ENCODE data around the gene MGRN1. TPM values are rescaled to one million over a fixed set of nuclear protein-coding genes. Genes with fewer than 3 reads are reported as not detected.

Gene MGRN1
- total and polyA plus RNA-seq, 2 of the 13 experiments (the other 11 are each of a cell fraction or from before 2014, with no cell fraction given) = 11.9 to 12.6 TPM

DNA sequence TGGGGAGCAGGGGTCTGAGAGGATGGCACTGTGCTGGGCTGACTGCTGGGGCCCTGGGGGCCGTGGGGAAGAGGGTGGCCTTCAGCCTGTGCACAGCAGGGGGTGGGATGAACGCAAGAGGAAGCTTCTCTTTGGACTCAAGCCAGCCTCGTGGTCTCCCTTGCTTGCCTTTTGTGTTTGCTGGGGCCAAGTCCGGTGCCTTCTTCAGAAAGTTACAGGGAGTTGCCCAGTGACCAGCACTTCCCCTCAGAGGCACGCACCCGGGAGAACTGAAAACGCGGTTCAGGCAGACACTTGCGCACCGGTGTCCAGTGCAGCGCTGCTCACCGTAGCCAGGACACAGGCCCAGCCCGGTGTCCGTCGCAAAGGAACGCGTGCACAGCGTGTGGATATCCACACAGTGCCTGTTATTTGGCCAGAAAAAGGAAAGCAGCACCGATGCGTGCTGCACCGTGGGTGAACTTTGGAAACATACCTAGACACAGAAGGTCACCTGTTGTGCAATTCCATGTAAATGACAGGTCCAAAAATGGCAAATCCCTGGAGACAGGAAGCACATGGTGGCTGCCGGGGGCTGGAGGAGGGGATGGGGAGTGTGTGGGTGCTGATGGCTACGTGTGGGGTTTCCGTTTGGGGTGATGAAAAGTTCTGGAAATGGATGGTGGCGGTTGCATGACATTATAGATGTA, 39.3 kb downstream of the MGRN1 start (continued):
- TF ChIP-seq ZNF660 (CRISPR knock-in tag; IDR thresholded peaks at IDR 0.05; ENCODE audit: borderline replicate concordance, low read depth) (peak; percentile 87; the same call in 1 of the 2 replicates), DPF2 (CRISPR knock-in tag; IDR thresholded peaks at IDR 0.05; ENCODE audit: borderline replicate concordance, low read depth) (peak; percentile 88), ZNF138 (CRISPR knock-in tag; IDR thresholded peaks at IDR 0.05; ENCODE audit: low read depth) (0 out of 2 replicates have a peak, but pooled peaks have one; percentile 56), JUND (CRISPR knock-in tag; IDR thresholded peaks at IDR 0.05) (peak; percentile 31; the same call in 1 of the 2 replicates), TEAD2 (CRISPR knock-in tag; IDR thresholded peaks at IDR 0.05) (0 out of 2 replicates have a peak, but pooled peaks have one; percentile 38), CEBPB (IDR thresholded peaks at IDR 0.05; ENCODE audit: borderline replicate concordance, low read depth, low read length) (peak; percentile 99), HOXA5 (CRISPR knock-in tag; IDR thresholded peaks at IDR 0.05) (peak; percentile 70; the same call in 1 of the 2 replicates), IKZF1 (IDR thresholded peaks at IDR 0.05) (no peak), GFI1 (CRISPR knock-in tag; IDR thresholded peaks at IDR 0.05; ENCODE audit: borderline replicate concordance) (0 out of 2 replicates have a peak, but pooled peaks have one; percentile 22), NFE2 (CRISPR knock-in tag; IDR thresholded peaks at IDR 0.05) (no peak), ZNF343 (CRISPR knock-in tag; IDR thresholded peaks at IDR 0.05) (peak; percentile 67; the same call in 1 of the 2 replicates), ZNF224 (CRISPR knock-in tag; IDR thresholded peaks at IDR 0.05) (peak; percentile 69; the same call in 1 of the 2 replicates), MTA1 (CRISPR knock-in tag; IDR thresholded peaks at IDR 0.05; ENCODE audit: borderline replicate concordance) (peak; percentile 70), MXI1 (IDR thresholded peaks at IDR 0.05; ENCODE audit: borderline replicate concordance, low read depth, low read length) (peak; percentile 88), ISL2 (CRISPR knock-in tag; IDR thresholded peaks at IDR 0.05) (peak; percentile 89), HOXA9 (CRISPR knock-in tag; IDR thresholded peaks at IDR 0.05; ENCODE audit: borderline replicate concordance) (peak; percentile 84; the same call in 1 of the 2 replicates), TBL1XR1 (IDR thresholded peaks at IDR 0.05; ENCODE audit: borderline replicate concordance, low read length, partially characterized antibody) (no peak)
- TF ChIP-seq, protein P1, sequence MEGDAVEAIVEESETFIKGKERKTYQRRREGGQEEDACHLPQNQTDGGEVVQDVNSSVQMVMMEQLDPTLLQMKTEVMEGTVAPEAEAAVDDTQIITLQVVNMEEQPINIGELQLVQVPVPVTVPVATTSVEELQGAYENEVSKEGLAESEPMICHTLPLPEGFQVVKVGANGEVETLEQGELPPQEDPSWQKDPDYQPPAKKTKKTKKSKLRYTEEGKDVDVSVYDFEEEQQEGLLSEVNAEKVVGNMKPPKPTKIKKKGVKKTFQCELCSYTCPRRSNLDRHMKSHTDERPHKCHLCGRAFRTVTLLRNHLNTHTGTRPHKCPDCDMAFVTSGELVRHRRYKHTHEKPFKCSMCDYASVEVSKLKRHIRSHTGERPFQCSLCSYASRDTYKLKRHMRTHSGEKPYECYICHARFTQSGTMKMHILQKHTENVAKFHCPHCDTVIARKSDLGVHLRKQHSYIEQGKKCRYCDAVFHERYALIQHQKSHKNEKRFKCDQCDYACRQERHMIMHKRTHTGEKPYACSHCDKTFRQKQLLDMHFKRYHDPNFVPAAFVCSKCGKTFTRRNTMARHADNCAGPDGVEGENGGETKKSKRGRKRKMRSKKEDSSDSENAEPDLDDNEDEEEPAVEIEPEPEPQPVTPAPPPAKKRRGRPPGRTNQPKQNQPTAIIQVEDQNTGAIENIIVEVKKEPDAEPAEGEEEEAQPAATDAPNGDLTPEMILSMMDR (CRISPR knock-in tag; IDR thresholded peaks at IDR 0.05) = 0 out of 2 replicates have a peak, but pooled peaks have one; percentile 19
- TF ChIP-seq, protein P2, sequence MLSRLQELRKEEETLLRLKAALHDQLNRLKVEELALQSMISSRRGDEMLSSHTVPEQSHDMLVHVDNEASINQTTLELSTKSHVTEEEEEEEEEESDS (CRISPR knock-in tag; IDR thresholded peaks at IDR 0.05; ENCODE audit: borderline replicate concordance) = no peak; the same call in 1 of the 2 replicates
- TF ChIP-seq, protein P3, sequence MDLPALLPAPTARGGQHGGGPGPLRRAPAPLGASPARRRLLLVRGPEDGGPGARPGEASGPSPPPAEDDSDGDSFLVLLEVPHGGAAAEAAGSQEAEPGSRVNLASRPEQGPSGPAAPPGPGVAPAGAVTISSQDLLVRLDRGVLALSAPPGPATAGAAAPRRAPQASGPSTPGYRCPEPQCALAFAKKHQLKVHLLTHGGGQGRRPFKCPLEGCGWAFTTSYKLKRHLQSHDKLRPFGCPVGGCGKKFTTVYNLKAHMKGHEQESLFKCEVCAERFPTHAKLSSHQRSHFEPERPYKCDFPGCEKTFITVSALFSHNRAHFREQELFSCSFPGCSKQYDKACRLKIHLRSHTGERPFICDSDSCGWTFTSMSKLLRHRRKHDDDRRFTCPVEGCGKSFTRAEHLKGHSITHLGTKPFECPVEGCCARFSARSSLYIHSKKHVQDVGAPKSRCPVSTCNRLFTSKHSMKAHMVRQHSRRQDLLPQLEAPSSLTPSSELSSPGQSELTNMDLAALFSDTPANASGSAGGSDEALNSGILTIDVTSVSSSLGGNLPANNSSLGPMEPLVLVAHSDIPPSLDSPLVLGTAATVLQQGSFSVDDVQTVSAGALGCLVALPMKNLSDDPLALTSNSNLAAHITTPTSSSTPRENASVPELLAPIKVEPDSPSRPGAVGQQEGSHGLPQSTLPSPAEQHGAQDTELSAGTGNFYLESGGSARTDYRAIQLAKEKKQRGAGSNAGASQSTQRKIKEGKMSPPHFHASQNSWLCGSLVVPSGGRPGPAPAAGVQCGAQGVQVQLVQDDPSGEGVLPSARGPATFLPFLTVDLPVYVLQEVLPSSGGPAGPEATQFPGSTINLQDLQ (CRISPR knock-in tag; IDR thresholded peaks at IDR 0.05) = no peak; the same call in 1 of the 2 replicates
- TF ChIP-seq, protein P4, sequence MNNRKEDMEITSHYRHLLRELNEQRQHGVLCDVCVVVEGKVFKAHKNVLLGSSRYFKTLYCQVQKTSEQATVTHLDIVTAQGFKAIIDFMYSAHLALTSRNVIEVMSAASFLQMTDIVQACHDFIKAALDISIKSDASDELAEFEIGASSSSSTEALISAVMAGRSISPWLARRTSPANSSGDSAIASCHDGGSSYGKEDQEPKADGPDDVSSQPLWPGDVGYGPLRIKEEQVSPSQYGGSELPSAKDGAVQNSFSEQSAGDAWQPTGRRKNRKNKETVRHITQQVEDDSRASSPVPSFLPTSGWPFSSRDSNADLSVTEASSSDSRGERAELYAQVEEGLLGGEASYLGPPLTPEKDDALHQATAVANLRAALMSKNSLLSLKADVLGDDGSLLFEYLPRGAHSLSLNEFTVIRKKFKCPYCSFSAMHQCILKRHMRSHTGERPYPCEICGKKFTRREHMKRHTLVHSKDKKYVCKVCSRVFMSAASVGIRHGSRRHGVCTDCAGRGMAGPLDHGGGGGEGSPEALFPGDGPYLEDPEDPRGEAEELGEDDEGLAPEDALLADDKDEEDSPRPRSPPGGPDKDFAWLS (CRISPR knock-in tag; IDR thresholded peaks at IDR 0.05; ENCODE audit: borderline replicate concordance) = no peak; the same call in 1 of the 2 replicates

Data from HepG2 (cell line).